Right lobe of liver (tissue), 6 donors: Measurements from ENCODE around the gene RPL13A. TPM values are rescaled to one million over a fixed set of nuclear protein-coding genes. Genes with fewer than 3 reads are reported as not detected.

ENCODE experiments used
- ATAC-seq, 4 donors: fragments of 200-7000 bp; cut with Tn5 transposase; one replicate each; pipeline ENCODE4 v1.9.1; 2020; ENCODE audit warnings: mild to moderate bottlenecking in 4 of 4, moderate library complexity in 4 of 4
- DNase-seq, 3 donors: peaks; one replicate each; pipeline ENCODE4 v3.0.0-alpha.2; 2020
- H3K27ac ChIP-seq, 3 donors: fragments of 200-600 bp; one replicate each; pipeline ENCODE4 v1.8.0; 2022
- H3K27me3 ChIP-seq, 2 donors: fragments of 200-600 bp; one replicate each; pipeline ENCODE4 v1.8.0; 2022
- H3K36me3 ChIP-seq, 4 donors: fragments of 200-600 bp; sonication (generic) in 1 of 4; one replicate each; pipeline versions ENCODE4 v1.5.1 to v1.8.0; 2017 to 2022; ENCODE audit warnings: control low read depth in 1 of 4
- H3K4me1 ChIP-seq, 4 donors: fragments of 200-600 bp; sonication (generic) in 1 of 4; one replicate each; pipeline versions ENCODE4 v1.5.1 to v1.8.0; 2017 to 2022; ENCODE audit warnings: control low read depth in 1 of 4
- H3K4me3 ChIP-seq, 3 donors: fragments of 200-600 bp; one replicate each; pipeline ENCODE4 v1.8.0; 2022
- H3K9me3 ChIP-seq, 4 donors: fragments of 200-600 bp; sonication (generic) in 1 of 4; one replicate each; pipeline versions ENCODE4 v1.5.1 to v1.8.0; 2017 to 2022; ENCODE audit warnings: control low read depth in 1 of 4
- POLR2A ChIP-seq: fragments of 450-650 bp; IDR thresholded peaks from one replicate; pipeline ENCODE4 v1.6.1; 2017; ENCODE audit warnings: antibody characterized with exemption, mild to moderate bottlenecking
- WGBS: methylation state at CpG from one replicate; pipeline ENCODE4 v1.1.6; 2018; ENCODE audit warnings: low coverage, low lambda C conversion rate; ENCODE audit not compliant: insufficient coverage; ENCODE audit errors: missing lambda C conversion rate; 5-methylcytosine and 5-hydroxymethylcytosine counted together
- intact Hi-C, 2 donors: fragments of 100-400 bp; cut with DNase I; formaldehyde crosslinking; loops; one replicate each; pipeline versions ENCODE4 v1.11.2 to v1.14.1; 2022
- total RNA-seq, 6 experiments: library from RNA; depleted of rRNA in 2 of 6; stranded (reverse); fragments of >200 nt in 2 of 6; fragmentation: NEBNext Ultra II Directional in 3 of 6; extraction: Animal tissue kit (Norgen Biotek cat#: 25700) in 3 of 6; gene quantifications; one replicate each; pipeline versions ENCODE4 v1.1.0 to v1.2.4, GENCODE V29; 2016 to 2023
- TF ChIP-seq, protein P1 (sequence below), 4 donors: fragments of 200-600 bp in 3 of 4; fragments of 450-650 bp in 1 of 4; IDR thresholded peaks; one replicate each; pipeline versions ENCODE4 v1.5.1 to v1.8.0; 2016 to 2022; ENCODE audit warnings: antibody characterized with exemption in 4 of 4, mild to moderate bottlenecking in 2 of 4
- donor health status: DM: no; HTN: yes; CAD: no.
- donor health status: DM: no; HTN: no; CAD: no.
- donor health status: DM: no; HTN: no; CAD: no.
- donor health status: DM: no; HTN: yes; CAD: no.
- donor health status: DM: no; HTN: yes; CAD: no.

Gene RPL13A
- total RNA-seq, 6 experiments from 2014 or later, result 675 to 992 (median 801) TPM

DNA sequence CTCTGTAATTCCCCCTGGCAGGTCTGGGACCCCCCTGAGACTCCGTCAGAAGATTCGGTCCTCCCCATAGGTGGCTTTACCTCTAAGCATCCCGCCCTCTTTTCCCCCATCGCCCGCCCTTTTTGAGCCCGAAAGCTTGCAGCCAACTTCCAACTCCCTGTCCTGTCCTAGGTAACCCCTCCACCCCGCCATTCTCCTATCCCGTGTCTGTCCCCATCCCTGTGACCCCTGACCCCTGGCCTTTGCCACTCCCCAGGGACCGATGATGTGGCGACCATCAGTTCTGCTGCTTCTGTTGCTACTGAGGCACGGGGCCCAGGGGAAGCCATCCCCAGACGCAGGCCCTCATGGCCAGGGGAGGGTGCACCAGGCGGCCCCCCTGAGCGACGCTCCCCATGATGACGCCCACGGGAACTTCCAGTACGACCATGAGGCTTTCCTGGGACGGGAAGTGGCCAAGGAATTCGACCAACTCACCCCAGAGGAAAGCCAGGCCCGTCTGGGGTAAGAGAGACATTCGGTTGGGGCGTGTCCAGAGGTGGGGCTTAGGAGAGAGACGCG is 40.9 kb downstream of the RPL13A start:
- Histone ChIP-seq H3K9me3 (no peaks in the 10 kb centered on the region), H3K27ac (peak overlapping the region in 2 of 3 donors; percentile 16 to 24), H3K4me3 (peak overlapping the region; percentile 16 to 26 (median 22)), H3K36me3 (peaks cover 0 to 60% (median 5%) of the 10 kb centered on the region in 4 donors), H3K27me3 (no peaks in the 10 kb centered on the region), H3K4me1 (no peaks in the 10 kb centered on the region)
- WGBS, result 68% methylated on average over 18 of the region's 25 CpGs
- ATAC-seq (peak in 3 of 4 donors; percentile 13 to 24 (median 17)), DNase-seq (no peak)
- no peak for TF ChIP-seq POLR2A
- TF ChIP-seq, protein P1, sequence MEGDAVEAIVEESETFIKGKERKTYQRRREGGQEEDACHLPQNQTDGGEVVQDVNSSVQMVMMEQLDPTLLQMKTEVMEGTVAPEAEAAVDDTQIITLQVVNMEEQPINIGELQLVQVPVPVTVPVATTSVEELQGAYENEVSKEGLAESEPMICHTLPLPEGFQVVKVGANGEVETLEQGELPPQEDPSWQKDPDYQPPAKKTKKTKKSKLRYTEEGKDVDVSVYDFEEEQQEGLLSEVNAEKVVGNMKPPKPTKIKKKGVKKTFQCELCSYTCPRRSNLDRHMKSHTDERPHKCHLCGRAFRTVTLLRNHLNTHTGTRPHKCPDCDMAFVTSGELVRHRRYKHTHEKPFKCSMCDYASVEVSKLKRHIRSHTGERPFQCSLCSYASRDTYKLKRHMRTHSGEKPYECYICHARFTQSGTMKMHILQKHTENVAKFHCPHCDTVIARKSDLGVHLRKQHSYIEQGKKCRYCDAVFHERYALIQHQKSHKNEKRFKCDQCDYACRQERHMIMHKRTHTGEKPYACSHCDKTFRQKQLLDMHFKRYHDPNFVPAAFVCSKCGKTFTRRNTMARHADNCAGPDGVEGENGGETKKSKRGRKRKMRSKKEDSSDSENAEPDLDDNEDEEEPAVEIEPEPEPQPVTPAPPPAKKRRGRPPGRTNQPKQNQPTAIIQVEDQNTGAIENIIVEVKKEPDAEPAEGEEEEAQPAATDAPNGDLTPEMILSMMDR (IDR thresholded peaks at IDR 0.05), result no peak
- intact Hi-C loops, result no loop called here

DNA sequence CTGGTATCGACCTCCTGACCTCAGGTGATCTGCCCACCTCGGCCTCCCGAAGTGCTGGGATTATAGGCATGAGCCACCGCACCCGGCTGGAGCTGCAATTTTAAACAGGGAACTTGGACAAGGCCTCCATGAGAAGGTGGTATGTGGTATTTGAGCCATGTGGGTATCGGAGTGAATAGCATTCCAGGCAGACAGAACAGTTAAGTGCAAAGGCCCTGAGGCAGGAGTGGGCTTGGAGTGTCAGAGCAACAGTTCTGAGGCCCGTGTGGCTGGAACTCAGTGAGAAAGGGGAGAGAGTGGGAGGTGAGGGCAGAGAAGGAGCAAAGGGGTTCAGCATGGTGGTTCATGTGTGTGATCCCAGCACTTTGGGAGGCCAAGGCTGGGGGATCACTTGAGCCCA is 43.3 kb downstream of the RPL13A start:
- WGBS, result 88% methylated on average over 2 of the region's 7 CpGs
- intact Hi-C loops, result no loop called here
- H3K27me3 ChIP-seq, result no peaks in the 10 kb centered on the region
- no peak overlapping the region for H3K4me3 ChIP-seq
- DNase-seq, result no peak
- H3K4me1 ChIP-seq, result no peaks in the 10 kb centered on the region
- no peak for ATAC-seq
- H3K36me3 ChIP-seq, result peaks cover 0 to 56% (median 8%) of the 10 kb centered on the region in 4 donors
- no peak overlapping the region for H3K27ac ChIP-seq
- no peaks in the 10 kb centered on the region for H3K9me3 ChIP-seq
- TF ChIP-seq POLR2A, result no peak
- TF ChIP-seq, protein P1 (IDR thresholded peaks at IDR 0.05), result no peak

DNA sequence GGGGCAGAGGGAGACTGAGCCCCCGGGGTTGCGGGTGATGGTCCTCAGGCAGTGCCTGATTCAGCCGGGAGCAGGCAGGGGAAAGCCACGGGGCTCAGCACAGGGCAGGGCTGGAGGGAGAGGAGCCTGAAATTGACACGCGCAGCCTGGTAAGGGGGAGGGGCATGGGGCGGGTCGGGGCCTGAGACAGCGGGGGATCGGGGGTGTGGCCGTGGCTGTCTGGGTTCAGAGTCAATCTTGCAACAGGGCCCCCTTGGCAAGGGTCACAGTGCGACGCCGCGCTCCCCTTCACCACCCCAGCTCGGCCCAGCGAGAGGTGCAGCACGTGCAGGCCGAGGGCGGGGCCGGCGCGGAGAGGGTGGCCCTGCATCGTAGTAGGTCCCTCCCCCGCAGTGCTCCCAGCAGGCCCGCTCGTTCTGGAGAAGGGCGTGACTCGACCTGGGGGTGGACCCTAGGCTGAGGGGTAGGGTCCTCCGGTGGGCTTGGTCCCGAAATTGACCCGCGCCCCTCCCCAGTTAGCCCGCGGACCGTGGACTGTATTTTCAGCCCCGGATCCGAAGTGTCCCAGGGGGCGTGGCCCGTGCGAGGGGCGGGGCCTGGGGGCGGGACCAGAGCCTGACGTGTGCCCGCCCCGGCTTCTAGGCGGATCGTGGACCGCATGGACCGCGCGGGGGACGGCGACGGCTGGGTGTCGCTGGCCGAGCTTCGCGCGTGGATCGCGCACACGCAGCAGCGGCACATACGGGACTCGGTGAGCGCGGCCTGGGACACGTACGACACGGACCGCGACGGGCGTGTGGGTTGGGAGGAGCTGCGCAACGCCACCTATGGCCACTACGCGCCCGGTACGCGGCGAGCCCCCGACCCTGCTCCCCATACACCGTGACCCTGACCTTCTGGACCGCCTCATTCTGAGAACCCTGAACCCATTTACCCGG is 46.4 kb downstream of the RPL13A start:
- no peak overlapping the region for H3K27ac ChIP-seq
- intact Hi-C loops, result no loop called here

DNA sequence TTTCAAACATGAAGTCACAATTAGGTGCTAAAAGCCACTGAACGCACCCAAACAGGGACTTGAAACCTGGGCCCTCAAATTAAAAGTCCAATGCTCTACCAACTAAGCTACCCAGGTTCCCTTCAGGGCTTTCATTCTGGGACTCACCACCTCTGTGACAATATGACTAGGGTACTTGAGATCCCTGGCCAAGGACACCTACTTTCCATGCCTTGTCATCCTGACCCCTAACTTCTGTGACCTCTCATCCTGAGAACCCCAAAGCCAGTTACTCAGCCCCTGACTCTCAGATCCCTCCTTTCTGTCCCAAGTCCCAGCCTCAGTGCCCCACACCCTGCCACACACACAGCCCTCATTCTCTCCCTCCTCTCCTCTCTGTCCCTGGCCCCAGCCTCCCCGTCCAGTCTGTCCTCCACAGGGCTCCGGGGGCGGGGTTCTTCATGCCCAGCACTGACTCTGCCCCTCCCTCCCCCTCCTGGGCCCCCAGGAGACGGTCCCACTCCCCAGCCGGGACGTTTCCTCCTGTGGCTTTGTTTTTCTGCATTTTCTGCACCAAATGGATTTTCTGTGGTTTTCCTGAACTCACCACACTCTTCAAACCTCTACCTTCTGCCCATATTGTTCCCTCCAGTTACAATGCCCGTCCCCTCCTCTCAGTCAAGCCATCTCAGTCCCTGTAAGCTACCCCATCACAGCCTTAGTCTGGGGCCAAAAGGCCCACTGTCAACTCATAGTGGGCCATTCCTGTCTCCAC is 47.4 kb downstream of the RPL13A start:
- intact Hi-C loops, result no loop called here
- ATAC-seq (peak in 1 of 4 donors; percentile 6), DNase-seq (no peak)
- no peaks in the 10 kb centered on the region for H3K27me3 ChIP-seq
- no peaks in the 10 kb centered on the region for H3K4me1 ChIP-seq
- H3K9me3 ChIP-seq, result no peaks in the 10 kb centered on the region
- H3K4me3 ChIP-seq, result no peak overlapping the region
- 72% methylated on average over 8 of the region's 8 CpGs for WGBS
- H3K36me3 ChIP-seq, result peaks cover 0 to 58% (median 21%) of the 10 kb centered on the region in 4 donors
- TF ChIP-seq, protein P1 (IDR thresholded peaks at IDR 0.05), result no peak
- no peak for TF ChIP-seq POLR2A
- H3K27ac ChIP-seq, result no peak overlapping the region

More for the DNA sequence above, 46.4 kb downstream of the RPL13A start:
- peak; percentile 58 to 67 (median 60) for DNase-seq
- Histone ChIP-seq H3K36me3 (peaks cover 0 to 55% (median 15%) of the 10 kb centered on the region in 4 donors), H3K4me3 (peak overlapping the region; percentile 16 to 32 (median 21)), H3K9me3 (no peaks in the 10 kb centered on the region), H3K27me3 (no peaks in the 10 kb centered on the region), H3K4me1 (no peaks in the 10 kb centered on the region)
- TF ChIP-seq POLR2A, result no peak
- TF ChIP-seq, protein P1 (IDR thresholded peaks at IDR 0.05), result no peak
- WGBS, result 30% methylated on average over 2 of the region's 87 CpGs
- peak; percentile 74 to 85 (median 79) for ATAC-seq
